Fibroblast of pulmonary artery (primary cell): Measurements from ENCODE around the gene CTDSP1.

ENCODE experiments used
- DNase-seq: peaks from one replicate; pipeline ENCODE4 v3.0.0-alpha.2; 2010; ENCODE audit warnings: low read depth
- H3K4me3 ChIP-seq: replicated peaks from 2 replicates; pipeline ENCODE4 v1.5.1; 2011; ENCODE audit warnings: low read depth, mild to moderate bottlenecking, control low read depth, low read length, moderate library complexity
- TF ChIP-seq, protein P1 (sequence below): IDR thresholded peaks from 2 replicates; pipeline ENCODE4 v1.5.1; 2011; ENCODE audit warnings: mild to moderate bottlenecking, control low read depth, low read length, inconsistent platforms; ENCODE audit errors: missing control alignments

The CTDSP1 gene

DNA sequence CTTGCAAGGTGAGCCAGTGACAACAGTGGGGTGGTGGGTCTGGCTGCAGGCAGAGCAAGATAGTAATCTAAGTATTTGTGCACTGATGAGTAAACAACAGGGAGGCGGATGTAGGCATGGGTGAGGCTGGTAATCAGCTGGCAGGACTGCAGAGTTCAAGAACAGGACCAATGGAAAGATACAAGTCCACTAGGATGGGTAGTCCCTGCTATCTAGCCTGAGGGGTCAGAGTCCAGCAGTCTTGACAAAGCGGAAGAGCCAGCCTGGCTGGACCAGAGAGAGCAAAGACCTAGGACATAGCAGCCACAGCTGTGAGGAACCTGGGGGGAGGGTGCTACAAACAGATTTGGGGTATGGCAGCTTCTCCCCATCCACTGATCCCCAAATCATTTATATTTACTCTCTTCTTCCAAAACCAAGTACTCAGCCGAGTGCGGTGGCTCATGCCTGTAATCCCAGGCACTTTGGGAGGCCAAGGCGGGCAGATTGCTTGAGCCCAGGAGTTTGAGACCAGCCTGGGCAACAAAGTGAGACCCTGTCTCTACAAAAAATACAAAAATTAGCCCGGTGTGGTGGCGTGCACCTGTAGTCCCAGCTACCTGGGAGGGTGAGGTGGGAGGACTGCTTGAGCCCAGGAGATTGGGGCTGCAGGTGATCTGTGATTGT is 45.2 kb downstream of the CTDSP1 start:
- TF ChIP-seq, protein P1, sequence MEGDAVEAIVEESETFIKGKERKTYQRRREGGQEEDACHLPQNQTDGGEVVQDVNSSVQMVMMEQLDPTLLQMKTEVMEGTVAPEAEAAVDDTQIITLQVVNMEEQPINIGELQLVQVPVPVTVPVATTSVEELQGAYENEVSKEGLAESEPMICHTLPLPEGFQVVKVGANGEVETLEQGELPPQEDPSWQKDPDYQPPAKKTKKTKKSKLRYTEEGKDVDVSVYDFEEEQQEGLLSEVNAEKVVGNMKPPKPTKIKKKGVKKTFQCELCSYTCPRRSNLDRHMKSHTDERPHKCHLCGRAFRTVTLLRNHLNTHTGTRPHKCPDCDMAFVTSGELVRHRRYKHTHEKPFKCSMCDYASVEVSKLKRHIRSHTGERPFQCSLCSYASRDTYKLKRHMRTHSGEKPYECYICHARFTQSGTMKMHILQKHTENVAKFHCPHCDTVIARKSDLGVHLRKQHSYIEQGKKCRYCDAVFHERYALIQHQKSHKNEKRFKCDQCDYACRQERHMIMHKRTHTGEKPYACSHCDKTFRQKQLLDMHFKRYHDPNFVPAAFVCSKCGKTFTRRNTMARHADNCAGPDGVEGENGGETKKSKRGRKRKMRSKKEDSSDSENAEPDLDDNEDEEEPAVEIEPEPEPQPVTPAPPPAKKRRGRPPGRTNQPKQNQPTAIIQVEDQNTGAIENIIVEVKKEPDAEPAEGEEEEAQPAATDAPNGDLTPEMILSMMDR = no peak
- DNase-seq = no peak
- H3K4me3 ChIP-seq = no peak overlapping the region

DNA sequence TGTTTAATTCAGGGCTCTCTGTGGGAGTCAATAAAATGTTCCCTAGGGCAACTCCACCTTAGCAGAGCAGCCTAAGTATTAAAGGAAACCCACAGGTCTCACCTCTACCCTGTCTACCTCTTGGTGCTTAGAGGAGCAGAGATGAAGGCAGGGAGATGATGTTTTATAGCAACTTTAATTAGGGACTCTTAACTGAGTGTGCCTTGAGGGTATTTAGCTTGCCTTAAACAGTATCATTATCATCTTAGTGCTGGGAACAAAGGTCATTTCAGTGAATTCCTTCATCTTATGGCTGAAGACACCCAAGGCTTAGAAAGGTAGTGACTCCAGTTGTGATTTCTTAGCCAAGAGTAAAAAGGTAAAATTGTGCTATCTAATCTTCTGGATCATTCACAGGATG is 45.9 kb downstream of the CTDSP1 start:
- TF ChIP-seq, protein P1 = no peak
- no peak overlapping the region for H3K4me3 ChIP-seq
- no peak for DNase-seq

DNA sequence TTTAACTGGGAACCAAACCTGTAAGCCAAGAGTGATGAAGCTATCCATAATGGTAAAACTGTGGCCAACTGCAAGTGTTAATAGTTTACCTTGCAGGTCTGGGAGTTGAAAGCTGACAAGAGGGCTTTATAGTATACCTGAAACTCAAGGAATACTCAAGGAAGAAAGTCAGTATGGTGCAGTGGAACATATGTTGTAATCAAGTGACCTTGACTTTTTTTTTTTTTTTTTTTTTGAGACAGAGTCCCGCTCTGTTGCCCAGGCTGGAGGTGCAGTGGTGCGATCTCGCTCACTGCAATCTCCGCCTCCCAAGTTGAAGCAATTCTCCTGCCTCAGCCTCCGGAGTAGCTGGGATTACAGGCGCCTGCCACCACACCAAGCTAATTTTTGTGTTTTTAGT is 46.9 kb downstream of the CTDSP1 start:
- H3K4me3 ChIP-seq = no peak overlapping the region
- TF ChIP-seq, protein P1 = no peak
- no peak for DNase-seq

DNA sequence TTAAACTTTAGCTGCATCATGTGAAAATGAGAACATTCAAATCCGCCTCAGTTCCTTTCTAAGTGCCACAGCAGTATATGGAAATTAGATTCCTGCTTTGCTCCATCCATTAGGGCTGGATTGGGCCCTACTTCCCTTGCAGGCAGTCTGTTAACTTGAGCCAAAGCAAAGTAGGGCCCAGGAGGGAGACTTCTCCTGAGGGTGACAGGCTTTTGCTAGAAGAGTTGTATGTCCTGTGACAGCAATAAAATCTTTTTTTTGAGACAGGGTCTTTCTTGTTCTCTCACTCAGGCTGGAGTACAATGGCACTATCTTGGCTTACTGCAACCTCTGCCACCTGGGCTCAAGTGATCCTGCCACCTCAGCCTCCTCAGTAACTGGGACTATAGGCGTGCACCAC is 47.4 kb downstream of the CTDSP1 start:
- no peak overlapping the region for H3K4me3 ChIP-seq
- DNase-seq = no peak
- TF ChIP-seq, protein P1 = no peak

DNA sequence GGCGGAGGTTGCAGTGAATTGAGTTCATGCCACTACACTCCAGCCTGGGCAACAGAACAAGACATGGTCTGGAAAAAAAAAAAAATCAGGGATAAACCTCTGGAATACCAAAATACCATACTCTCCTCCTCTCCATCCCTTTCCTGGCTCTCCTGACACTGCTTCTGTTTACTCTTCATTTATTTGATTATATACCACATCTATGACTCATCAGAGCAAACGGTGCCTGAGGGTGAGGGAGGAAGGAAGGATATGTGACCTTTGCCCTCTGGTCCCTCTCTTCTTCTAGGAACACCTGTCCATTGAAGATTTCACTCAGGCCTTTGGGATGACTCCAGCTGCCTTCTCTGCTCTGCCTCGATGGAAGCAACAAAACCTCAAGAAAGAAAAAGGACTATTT is 49.3 kb downstream of the CTDSP1 start:
- TF ChIP-seq, protein P1 = no peak
- no peak overlapping the region for H3K4me3 ChIP-seq
- peak; percentile 8 for DNase-seq

DNA sequence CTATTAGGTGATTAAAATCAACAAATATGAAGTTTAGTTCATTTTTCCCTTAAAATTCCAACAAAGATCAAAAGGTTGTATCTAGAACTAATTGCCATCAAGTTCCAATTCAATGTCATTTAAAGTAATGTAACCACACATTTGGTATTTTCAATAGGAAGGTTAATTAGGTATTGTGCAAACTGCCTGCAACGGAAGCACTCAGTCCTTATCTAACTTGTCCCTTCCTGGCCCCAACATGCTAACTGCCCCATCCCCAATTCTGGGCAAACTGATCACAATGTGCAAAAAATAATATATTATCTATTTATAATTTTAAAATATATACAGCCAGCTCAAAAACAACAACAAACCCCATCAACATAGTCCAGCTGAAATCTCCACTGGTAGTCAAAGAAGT is 52.4 kb downstream of the CTDSP1 start:
- H3K4me3 ChIP-seq = no peak overlapping the region
- TF ChIP-seq, protein P1 = no peak
- no peak for DNase-seq
